AG10803 (cell line): ENCODE results near the gene ZNF280B.

Source experiments
- DNase-seq: peaks from one replicate; pipeline ENCODE4 v3.0.0; 2010; ENCODE audit warnings: low read depth
- H3K4me3 ChIP-seq: 2 replicates; pipeline ENCODE4 v1.5.1; 2011; ENCODE audit warnings: mild to moderate bottlenecking, low read length, control low read depth
- CTCF ChIP-seq: conservative IDR thresholded peaks from 2 replicates; pipeline ENCODE4 v1.5.1; 2011; ENCODE audit warnings: mild to moderate bottlenecking, low read length, control low read depth, inconsistent platforms

The ZNF280B gene

DNA sequence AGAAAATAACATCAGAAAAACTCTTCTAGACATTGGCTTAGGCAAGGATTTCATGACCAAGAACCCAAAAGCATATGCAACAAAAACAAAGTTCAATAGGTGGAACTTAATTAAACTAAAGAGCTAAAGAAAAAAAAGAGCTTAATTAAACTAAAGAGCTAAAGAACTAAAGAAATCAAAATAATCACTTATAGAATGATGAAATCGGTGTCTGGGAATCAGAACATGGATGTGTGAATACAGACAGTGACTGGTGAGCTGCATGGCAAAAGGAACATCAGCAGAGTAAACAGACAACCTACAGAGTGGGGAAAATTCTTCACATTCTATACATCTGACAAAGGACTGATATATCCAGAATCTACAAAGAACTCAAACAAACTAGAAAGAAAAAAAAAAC, 41.4 kb downstream of the ZNF280B start:
- H3K4me3 ChIP-seq = no peak overlapping the region
- no peak for TF ChIP-seq CTCF
- DNase-seq = no peak

DNA sequence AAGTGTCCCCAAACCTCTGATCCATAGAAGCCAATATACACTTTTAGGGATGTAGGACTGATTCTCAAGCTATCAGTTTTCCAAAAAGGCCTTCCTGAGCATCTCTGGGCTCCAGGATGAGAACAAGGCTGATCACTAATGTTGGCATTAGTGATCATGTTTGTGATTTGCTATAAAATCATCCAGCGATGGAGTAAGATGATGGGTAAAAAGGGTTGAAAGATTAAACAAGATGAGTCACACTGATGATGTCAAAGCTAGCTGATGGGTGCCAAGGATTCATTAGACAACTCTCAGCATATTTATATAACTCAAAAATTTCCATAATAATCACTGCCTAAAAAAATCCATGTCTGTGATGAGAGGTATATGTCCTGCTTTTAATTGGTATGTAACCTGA, 42.8 kb downstream of the ZNF280B start:
- TF ChIP-seq CTCF = no peak
- no peak for DNase-seq
- no peak overlapping the region for H3K4me3 ChIP-seq

DNA sequence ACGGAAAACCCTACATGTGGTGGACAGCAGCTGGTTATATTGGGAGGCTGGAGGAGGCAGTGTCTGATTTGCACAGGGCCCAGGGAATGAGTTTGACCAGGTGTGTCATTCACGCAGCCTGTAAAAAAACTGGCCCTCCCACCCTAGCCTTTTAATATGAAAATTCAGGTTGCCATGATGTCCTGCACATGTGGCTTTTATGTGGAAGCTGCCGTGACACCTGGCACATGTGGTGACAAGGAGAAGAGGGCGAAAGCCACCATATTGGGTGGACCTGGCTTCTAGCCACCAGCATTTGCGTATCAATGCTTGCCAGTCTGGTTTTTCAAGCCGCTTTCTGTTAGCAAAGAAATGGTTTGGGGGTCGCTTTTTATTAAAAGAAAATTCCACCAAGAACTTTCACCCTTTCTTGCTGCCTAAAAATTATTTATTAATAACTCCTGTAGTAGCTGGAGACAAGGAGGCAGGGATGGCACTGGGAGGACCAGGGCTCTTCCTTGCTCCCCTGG, 43.4 kb downstream of the ZNF280B start:
- DNase-seq = no peak
- TF ChIP-seq CTCF = no peak
- H3K4me3 ChIP-seq = no peak overlapping the region

DNA sequence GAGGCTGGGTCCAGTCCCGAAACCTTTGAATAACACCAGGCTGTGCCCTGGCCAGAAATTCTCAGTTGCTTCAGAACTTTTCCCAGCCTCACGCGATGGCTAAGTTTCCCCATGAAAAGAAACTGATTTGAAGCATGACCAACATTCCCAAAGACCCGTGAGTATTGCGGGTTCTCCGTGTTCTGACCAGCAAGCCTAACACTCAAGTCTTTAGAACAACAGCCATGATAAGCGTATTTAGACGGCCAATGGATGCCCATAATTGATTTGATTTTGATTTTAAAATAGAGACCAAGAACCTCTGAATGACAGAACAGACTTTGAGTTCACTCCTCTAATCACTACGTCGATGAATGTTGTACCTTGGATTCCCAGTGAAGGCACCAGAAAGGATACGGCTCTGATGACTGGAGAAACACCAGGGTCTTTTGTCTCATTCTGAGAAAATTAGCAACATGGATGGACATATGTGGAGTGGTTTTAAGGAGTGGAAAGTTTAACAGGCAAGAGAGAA, 43.9 kb downstream of the ZNF280B start:
- no peak for DNase-seq
- no peak overlapping the region for H3K4me3 ChIP-seq
- TF ChIP-seq CTCF = no peak

DNA sequence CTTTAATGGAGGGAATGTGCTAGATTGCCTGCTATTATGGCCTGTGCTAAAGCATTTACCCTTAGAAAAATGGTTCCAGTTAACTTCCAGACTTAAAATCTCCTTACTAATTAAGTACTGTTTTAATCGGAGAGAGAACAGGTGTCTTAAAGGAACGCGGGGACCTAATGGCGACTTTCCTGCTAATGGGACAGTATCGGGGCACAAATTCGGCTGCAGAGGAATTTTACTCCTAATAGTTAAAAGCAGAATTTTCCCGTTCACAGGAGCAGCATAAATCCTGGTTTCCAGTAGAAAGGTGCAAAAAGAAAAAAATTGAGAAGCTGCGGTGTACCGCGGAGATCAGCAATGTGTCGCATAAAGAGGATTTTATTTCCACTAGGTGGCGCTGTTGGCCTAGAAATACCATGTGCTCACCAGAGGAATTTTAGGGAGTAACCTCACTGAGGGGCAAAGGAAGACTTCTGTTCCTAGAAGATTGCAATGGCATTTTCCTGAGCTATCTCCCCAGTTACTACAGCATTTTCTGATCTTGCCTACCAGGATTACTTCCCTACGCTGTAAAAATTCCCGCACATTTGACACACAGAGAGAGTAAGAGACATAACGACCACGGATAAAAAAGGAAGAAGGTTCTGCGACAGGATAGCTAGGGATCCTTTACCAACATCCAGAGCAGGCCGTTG, 44.5 kb downstream of the ZNF280B start:
- peak; percentile 55 for DNase-seq
- peak; percentile 65 for TF ChIP-seq CTCF
- H3K4me3 ChIP-seq = no peak overlapping the region

GRCh38 chr22:22462813-22463567, 45.6 kb downstream of the ZNF280B start:
- H3K4me3 ChIP-seq = no peak overlapping the region
- DNase-seq = no peak
- TF ChIP-seq CTCF = peak; percentile 29
